GM12873 (cell line): Measurements from ENCODE around the gene GARS1.

ENCODE experiments used
- CTCF ChIP-seq: IDR thresholded peaks from 2 replicates; pipeline ENCODE4 v1.5.1; 2012; ENCODE audit warnings: low read depth, mild to moderate bottlenecking, moderate library complexity, low read length, control low read depth; ENCODE audit not compliant: insufficient read depth; ENCODE audit errors: missing control alignments

The GARS1 gene

GRCh38 chr7:30594540-30595435 lies at the start of gene GARS1:
Gene GARS1, plus strand, starts transcription at chr7:30594878. Its CDS starts 44 bp downstream, at chr7:30594922.
- no peak for TF ChIP-seq CTCF

DNA sequence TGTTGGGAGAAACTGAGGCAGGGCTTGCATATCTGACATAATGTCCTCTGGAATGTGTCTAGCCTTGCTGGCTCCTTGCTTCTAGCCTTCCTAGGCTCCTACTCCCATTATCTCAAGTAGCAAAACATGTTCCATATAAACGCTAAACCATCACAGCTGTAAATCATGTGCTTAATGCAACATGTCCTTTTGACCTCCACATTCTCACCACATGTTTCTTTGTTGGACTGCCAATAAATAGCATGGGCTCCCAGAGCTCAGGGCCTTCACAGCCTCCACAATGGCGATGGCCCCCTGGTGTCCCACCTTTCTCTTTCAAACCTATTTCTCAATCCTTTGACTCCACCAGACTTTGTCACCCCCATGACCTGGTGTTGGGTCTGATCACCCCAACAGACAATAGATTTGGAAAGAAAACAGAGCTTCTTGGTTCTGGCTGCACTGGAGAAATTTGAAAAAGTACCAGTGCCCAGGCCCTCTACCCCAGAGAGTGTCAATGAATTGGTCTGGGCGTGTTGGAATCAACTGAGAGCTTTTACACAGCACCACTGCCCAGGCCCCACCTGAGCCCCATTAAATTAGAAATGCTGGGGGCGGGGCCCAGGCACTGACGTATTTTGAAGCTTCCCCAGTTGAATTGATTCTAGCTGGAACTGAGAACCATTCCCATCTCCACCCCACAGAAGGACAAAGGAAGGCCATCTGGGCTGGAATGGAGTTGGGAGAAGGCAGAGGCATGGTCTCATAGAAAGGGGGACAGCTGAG lies 48.7 kb upstream of the GARS1 start:
- no peak for TF ChIP-seq CTCF

GRCh38 chr7:30546596-30546995 lies 48.1 kb upstream of the GARS1 start:
- TF ChIP-seq CTCF, result no peak

GRCh38 chr7:30548845-30549244 lies 45.8 kb upstream of the GARS1 start:
- TF ChIP-seq CTCF, result peak; percentile 80

- no peak for TF ChIP-seq CTCF
Measured at GRCh38 chr7:30549931-30550493, 44.7 kb upstream of the GARS1 start.

- no peak for TF ChIP-seq CTCF
Measured at GRCh38 chr7:30552330-30552729, 42.3 kb upstream of the GARS1 start.

DNA sequence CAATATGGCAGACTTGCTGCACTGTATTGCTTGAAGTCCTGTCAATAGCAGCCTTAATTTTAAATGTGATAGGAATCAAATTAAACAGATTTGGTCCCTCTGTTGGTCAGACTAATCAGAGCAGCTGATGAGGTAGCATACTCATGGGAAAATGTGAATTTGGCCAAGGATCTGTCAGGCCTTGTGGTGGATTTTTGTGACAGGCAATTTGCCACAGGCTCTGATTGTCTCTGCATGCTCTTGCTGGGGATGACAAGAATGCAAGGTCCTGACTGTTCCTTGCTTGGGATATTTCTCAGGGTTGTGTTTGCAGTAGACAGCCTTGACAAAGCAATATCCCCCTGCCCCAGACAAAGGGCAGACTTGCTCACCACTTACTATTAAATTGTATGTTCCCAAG lies 41.5 kb upstream of the GARS1 start:
- no peak for TF ChIP-seq CTCF
